NT2/D1 (cell line): ENCODE results near the gene AHNAK.
A peak's percentile ranks its signal among the peaks of the same experiment; 100 is the strongest.

Experiments used
- DNase-seq: peaks from one replicate; pipeline ENCODE4 v3.0.0-alpha.2; 2011; ENCODE audit warnings: low read depth, low spot score
- H3K27me3 ChIP-seq: 2 replicates; pipeline ENCODE4 v1.6.0; 2011; ENCODE audit warnings: mild to moderate bottlenecking; ENCODE audit not compliant: insufficient read length, insufficient read depth
- H3K36me3 ChIP-seq: 2 replicates; pipeline ENCODE4 v1.6.1; 2011; ENCODE audit warnings: mild to moderate bottlenecking, low read length, mixed read lengths; ENCODE audit not compliant: insufficient read depth, insufficient read length
- H3K4me1 ChIP-seq: 2 replicates; pipeline ENCODE4 v1.5.1; 2011; ENCODE audit not compliant: insufficient read depth, insufficient read length
- H3K4me3 ChIP-seq: 2 replicates; pipeline ENCODE4 v1.5.1; 2011; ENCODE audit warnings: low read depth; ENCODE audit not compliant: insufficient read length
- H3K9ac ChIP-seq: 2 replicates; pipeline ENCODE4 v1.6.0; 2011; ENCODE audit warnings: low read depth; ENCODE audit not compliant: insufficient read length
- H3K9me3 ChIP-seq: 2 replicates; pipeline ENCODE4 v1.5.1; 2011; ENCODE audit warnings: mild to moderate bottlenecking, low read length; ENCODE audit not compliant: insufficient read depth
- SUZ12 ChIP-seq: IDR thresholded peaks from 2 replicates; pipeline ENCODE4 v1.6.1; 2011; ENCODE audit not compliant: insufficient read length, insufficient read depth; ENCODE audit errors: extremely low read depth
- YY1 ChIP-seq: IDR thresholded peaks from 2 replicates; pipeline ENCODE4 v1.6.1; 2011; ENCODE audit not compliant: insufficient read length, insufficient read depth
- ZNF274 ChIP-seq: IDR thresholded peaks from 2 replicates; pipeline ENCODE4 v1.6.1; 2011; ENCODE audit warnings: mild to moderate bottlenecking, low read depth, low read length

The AHNAK gene

DNA sequence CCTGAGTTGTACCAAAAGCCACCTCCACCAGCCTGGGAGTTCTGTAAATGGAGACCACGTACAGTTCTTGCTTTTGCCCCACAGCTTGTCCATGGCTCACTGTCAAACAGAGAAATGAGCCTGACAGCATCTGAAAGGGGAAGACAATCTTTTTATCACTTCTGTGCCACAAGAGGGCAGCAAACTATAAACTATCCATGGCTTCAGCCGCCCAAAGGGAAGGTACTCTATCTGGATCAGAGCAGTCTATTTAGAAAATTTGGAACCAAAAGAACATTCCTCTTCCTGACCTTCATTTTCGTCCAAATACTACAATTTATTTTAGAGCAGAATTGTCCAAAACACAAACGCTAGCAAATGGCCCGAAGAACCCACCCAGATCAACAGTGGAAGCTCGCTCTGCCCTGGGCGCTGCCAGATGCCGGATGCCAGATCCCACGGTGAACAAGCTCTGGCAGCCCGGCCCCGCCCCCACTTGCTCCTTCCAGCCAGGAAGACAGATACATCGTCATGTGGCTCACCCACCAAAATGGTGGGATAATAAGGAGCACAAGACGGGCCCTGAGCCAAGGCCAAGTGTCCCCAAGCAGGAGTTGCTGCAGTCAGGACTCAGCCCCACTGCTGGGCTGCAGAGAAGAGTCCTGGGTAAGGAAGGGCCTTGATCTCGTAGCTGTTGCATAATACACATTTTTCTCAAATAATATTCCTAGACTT is 151.6 kb downstream of the AHNAK start:
- H3K4me1 ChIP-seq, result peaks cover 13% of the 10 kb centered on the region
- H3K9me3 ChIP-seq, result no peaks in the 10 kb centered on the region
- no peaks in the 10 kb centered on the region for H3K27me3 ChIP-seq
- DNase-seq, result peak; percentile 70
- peaks cover 15% of the 10 kb centered on the region for H3K36me3 ChIP-seq
- no peak overlapping the region for H3K9ac ChIP-seq
- no peak overlapping the region for H3K4me3 ChIP-seq
- TF ChIP-seq SUZ12 (no peak), YY1 (no peak), ZNF274 (no peak)

DNA sequence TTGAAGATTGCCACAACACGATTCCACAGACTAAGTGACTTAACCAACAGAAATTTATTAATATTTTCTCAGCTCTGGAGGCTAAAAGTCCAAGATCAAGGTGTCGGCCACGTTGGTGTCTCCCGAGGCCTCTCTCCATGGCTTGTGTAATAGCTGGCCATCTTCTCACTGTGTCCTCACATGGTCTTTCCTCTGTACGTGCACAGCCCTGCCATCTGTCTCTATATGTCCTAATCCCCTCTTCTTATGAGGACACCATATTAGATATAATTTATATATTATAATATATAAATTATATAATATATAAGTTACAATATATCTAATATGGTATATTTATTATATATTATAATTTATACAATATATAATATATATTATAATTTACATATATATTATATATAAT is 152.9 kb downstream of the AHNAK start:
- H3K4me1 ChIP-seq, result peaks cover 6% of the 10 kb centered on the region
- H3K9ac ChIP-seq, result no peak overlapping the region
- no peak for DNase-seq
- H3K36me3 ChIP-seq, result peaks cover 15% of the 10 kb centered on the region
- H3K4me3 ChIP-seq, result no peak overlapping the region
- no peaks in the 10 kb centered on the region for H3K27me3 ChIP-seq
- TF ChIP-seq SUZ12, result no peak
- no peak for TF ChIP-seq ZNF274
- TF ChIP-seq YY1, result no peak
- no peaks in the 10 kb centered on the region for H3K9me3 ChIP-seq

DNA sequence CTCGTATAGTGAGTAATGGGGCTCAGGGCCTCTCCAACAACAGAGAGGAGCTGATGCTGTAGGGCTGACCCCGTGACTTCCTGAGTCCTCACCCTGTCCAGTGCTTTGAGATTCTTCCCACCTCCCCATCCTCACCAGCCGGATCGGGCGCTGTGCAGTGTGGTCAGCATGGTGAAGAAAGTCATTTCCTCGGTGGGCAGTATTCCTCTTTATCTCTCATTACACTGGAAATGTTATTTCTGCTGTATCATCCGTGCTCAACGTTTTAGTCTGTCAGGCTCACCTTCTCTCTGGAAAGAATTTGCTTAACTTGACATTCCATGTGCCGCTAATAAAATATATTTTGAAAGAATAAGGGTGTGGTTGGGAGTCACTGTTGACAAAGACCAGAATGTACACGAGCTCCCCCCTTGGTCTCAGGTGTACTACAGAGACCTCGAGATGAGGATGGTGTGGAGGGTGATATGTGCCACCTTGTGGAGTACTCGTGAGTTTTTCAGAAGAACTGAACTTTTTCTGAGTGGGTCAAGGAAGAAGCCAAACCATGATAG is 153.5 kb downstream of the AHNAK start:
- Histone ChIP-seq H3K9ac (no peak overlapping the region), H3K36me3 (peaks cover 15% of the 10 kb centered on the region), H3K27me3 (no peaks in the 10 kb centered on the region), H3K4me1 (peaks cover 4% of the 10 kb centered on the region), H3K4me3 (no peak overlapping the region), H3K9me3 (no peaks in the 10 kb centered on the region)
- TF ChIP-seq SUZ12 (no peak), YY1 (no peak), ZNF274 (no peak)
- no peak for DNase-seq

DNA sequence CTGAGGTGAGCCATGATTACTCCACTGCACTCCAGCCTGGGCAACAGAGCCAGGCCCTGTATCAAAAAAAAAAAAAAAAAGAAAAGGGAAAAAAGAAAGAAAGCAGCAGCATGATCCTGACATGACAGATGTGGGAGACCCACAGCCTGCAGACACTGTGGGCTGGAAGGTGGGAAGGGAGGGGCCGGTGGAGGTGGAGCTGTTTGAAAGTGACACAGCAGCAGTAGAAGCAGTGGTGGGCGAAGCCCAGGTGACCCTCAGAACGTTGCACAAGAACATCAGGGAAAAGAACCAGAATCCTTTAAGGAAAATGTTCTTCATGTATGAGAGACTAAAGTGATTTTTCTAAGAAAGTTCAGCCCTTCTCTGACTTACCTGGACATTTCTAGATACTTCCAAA is 154.1 kb downstream of the AHNAK start:
- DNase-seq, result no peak
- TF ChIP-seq YY1, result no peak
- TF ChIP-seq ZNF274, result no peak
- no peak for TF ChIP-seq SUZ12
- Histone ChIP-seq H3K4me1 (peaks cover 2% of the 10 kb centered on the region), H3K36me3 (peaks cover 15% of the 10 kb centered on the region), H3K4me3 (no peak overlapping the region), H3K9me3 (no peaks in the 10 kb centered on the region), H3K27me3 (no peaks in the 10 kb centered on the region), H3K9ac (no peak overlapping the region)

GRCh38 chr11:62391642-62392425 is 154.8 kb downstream of the AHNAK start:
- DNase-seq, result no peak
- no peak for TF ChIP-seq ZNF274
- no peak for TF ChIP-seq SUZ12
- TF ChIP-seq YY1, result no peak
- H3K9ac ChIP-seq, result no peak overlapping the region
- no peak overlapping the region for H3K4me3 ChIP-seq
- H3K4me1 ChIP-seq, result peaks cover 2% of the 10 kb centered on the region
- H3K27me3 ChIP-seq, result no peaks in the 10 kb centered on the region
- peaks cover 15% of the 10 kb centered on the region for H3K36me3 ChIP-seq
- H3K9me3 ChIP-seq, result no peaks in the 10 kb centered on the region

DNA sequence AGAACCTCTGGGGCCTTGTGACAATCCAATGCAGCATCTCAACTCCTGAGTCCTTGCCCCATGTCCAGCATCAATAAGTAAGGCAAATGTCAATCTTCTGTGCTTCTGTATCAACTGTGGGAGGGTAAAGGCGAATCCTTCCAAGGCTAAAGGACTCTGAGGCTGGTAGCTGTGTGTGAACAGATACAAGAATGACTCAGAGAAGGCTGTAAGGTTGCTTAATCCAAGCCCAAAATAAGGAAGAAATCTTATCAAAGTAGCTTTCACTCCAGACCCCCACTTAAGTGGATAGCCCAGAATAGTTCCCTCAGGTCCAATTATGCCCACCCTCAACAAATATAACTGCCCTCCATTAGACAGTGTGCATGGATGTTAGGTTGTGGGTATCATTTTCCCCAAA is 155.9 kb downstream of the AHNAK start:
- peaks cover 2% of the 10 kb centered on the region for H3K4me1 ChIP-seq
- H3K36me3 ChIP-seq, result peaks cover 15% of the 10 kb centered on the region
- no peaks in the 10 kb centered on the region for H3K9me3 ChIP-seq
- DNase-seq, result no peak
- TF ChIP-seq ZNF274 (no peak), YY1 (no peak), SUZ12 (no peak)
- no peak overlapping the region for H3K9ac ChIP-seq
- no peak overlapping the region for H3K4me3 ChIP-seq
- H3K27me3 ChIP-seq, result no peaks in the 10 kb centered on the region

DNA sequence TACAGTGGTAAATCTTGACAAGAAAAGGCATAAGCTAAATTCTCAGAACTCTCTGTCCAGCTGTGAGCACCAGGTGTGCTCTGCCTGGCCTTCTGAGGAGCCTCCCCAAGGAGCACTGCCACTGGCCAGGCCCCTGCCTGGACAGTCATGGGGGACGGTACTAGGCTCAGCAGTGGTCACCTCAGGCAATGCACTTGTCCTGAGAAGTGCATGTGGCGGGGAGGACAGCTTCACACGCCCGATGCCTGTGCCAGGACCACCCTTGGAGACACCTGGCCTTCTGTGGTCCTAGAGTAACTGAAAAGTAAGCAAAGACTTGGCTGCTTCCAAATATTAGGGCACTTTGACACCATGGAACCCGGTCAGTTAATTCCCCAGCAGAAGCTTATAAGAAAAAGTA is 156.4 kb downstream of the AHNAK start:
- no peak for TF ChIP-seq SUZ12
- no peak for TF ChIP-seq YY1
- TF ChIP-seq ZNF274, result no peak
- Histone ChIP-seq H3K27me3 (no peaks in the 10 kb centered on the region), H3K4me3 (no peak overlapping the region), H3K36me3 (peaks cover 15% of the 10 kb centered on the region), H3K4me1 (no peaks in the 10 kb centered on the region), H3K9me3 (no peaks in the 10 kb centered on the region), H3K9ac (no peak overlapping the region)
- no peak for DNase-seq
